Measurements from ENCODE around the gene EIF2S2. TPM values are rescaled to one million over a fixed set of nuclear protein-coding genes. Genes with fewer than 3 reads are reported as not detected.
A peak's percentile ranks its signal among the peaks of the same experiment; 100 is the strongest.

EIF2S2 gene
- total and polyA plus RNA-seq, 8 donors, result 14.3 to 52.3 (median 24.9) TPM

DNA sequence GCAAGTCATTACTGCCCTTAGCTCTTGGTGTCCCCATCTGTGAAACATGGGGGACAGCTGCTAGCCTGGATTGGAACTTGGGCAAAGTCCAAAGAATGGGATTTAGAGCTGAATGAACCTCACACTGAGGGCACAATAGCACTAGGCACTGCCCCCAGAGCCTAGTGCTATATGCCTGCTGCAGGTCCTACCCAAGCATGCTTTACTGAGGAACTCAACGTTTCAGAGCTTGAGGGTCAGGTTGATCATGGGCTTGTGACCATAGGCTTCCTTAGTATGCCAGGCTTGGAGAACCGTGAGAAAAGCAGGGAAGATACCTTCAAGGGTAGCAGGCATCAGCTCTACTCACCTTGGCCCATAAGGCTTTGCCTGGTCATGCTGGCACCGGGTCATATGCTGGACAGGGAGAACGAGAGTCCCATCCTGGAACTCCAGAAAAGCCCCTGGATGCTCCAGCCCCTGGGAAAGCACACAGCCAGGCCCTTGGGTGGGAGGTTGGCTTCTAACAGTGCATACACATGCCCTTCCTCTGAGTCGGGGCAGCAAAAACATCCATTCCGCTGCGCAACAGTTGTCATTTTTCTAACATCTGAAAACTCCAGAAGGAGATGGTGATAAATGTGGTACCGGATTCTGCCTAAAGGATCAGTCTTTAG is 29.7 kb downstream of the EIF2S2 start:
- Histone ChIP-seq H3K4me3 (no peak overlapping the region), H3K36me3 (peaks cover 0 to 9% (median 0%) of the 10 kb centered on the region in 3 donors), H3K4me1 (peaks cover 0 to 8% (median 0%) of the 10 kb centered on the region in 3 donors), H3K9me3 (no peaks in the 10 kb centered on the region), H3K27me3 (no peaks in the 10 kb centered on the region), H3K27ac (no peak overlapping the region)
- TF ChIP-seq, protein P1, sequence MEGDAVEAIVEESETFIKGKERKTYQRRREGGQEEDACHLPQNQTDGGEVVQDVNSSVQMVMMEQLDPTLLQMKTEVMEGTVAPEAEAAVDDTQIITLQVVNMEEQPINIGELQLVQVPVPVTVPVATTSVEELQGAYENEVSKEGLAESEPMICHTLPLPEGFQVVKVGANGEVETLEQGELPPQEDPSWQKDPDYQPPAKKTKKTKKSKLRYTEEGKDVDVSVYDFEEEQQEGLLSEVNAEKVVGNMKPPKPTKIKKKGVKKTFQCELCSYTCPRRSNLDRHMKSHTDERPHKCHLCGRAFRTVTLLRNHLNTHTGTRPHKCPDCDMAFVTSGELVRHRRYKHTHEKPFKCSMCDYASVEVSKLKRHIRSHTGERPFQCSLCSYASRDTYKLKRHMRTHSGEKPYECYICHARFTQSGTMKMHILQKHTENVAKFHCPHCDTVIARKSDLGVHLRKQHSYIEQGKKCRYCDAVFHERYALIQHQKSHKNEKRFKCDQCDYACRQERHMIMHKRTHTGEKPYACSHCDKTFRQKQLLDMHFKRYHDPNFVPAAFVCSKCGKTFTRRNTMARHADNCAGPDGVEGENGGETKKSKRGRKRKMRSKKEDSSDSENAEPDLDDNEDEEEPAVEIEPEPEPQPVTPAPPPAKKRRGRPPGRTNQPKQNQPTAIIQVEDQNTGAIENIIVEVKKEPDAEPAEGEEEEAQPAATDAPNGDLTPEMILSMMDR (IDR thresholded peaks at IDR 0.05), result no peak
- intact Hi-C loops (cut with DNase I), result no loop called here
- DNase-seq (no peak), ATAC-seq (no peak), FAIRE-seq (no peak)
- 88 to 91% methylated on average over 8 of the region's 8 CpGs for WGBS, 2 donors

DNA sequence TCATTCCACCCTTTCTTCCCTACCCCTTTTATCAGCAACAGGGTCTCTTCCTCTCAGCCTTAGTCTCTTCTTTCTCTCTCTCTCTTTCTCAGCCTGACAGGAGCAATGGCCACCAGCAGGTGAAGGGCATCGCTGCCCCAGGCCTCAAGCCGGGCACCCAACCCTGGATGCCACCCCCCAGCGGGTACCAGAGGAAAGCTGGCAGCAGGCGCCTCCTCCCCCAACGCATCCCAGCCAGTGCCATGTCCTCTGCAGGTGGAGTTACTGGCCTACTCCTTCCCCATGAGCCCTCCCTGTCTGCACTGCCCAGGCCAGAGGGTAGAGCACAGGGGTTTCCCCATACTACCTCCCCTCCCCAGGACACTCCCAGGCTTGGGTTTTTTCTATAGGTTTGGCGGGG is 32.2 kb downstream of the EIF2S2 start:
- TF ChIP-seq, protein P1 (IDR thresholded peaks at IDR 0.05), result no peak
- peaks cover 0 to 8% (median 0%) of the 10 kb centered on the region in 3 donors for H3K4me1 ChIP-seq
- no peaks in the 10 kb centered on the region for H3K9me3 ChIP-seq
- H3K27ac ChIP-seq, result no peak overlapping the region
- 96 to 97% methylated on average over 6 of the region's 6 CpGs for WGBS, 2 donors
- FAIRE-seq, result no peak
- H3K4me3 ChIP-seq, result no peak overlapping the region
- no peaks in the 10 kb centered on the region for H3K27me3 ChIP-seq
- H3K36me3 ChIP-seq, result peaks cover 0 to 9% (median 3%) of the 10 kb centered on the region in 3 donors
- no peak for ATAC-seq
- no peak for DNase-seq
- intact Hi-C loops (cut with DNase I), result loop anchor here in 2 of 3 donors (10.0 kb wide), 2 partner anchors 215 to 225 kb away; no protein-coding TSS in a partner anchor

GRCh38 chr20:34078540-34078939 is 33.5 kb downstream of the EIF2S2 start:
- H3K27ac ChIP-seq, result no peak overlapping the region
- no peak for ATAC-seq
- no peak overlapping the region for H3K4me3 ChIP-seq
- H3K36me3 ChIP-seq, result peaks cover 0 to 9% (median 3%) of the 10 kb centered on the region in 3 donors
- TF ChIP-seq, protein P1 (IDR thresholded peaks at IDR 0.05), result no peak
- H3K9me3 ChIP-seq, result no peaks in the 10 kb centered on the region
- no peaks in the 10 kb centered on the region for H3K27me3 ChIP-seq
- intact Hi-C loops (cut with DNase I), result loop anchor here in 2 of 3 donors (10.0 kb wide), 2 partner anchors 214 to 224 kb away; no protein-coding TSS in a partner anchor
- peaks cover 0 to 8% (median 0%) of the 10 kb centered on the region in 3 donors for H3K4me1 ChIP-seq
- WGBS, 2 donors, result 95 to 99% methylated on average over 5 of the region's 5 CpGs
- DNase-seq, result no peak
- FAIRE-seq, result no peak

DNA sequence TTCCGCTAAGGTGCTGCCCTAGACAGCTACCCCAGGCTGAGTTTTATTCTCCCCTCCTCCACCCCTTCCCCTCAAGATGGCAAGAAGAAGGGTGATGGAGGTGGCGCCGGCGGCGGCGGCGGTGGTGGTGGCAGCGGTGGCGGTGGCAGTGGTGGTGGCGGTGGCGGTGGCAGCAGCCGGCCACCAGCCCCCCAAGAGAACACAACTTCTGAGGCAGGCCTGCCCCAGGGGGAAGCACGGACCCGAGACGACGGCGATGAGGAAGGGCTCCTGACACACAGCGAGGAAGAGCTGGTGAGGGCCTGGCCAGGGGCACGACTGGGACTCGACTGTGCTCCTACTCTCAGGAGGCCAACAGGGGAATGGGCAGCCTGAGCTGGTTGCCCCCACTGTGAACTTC is 35.1 kb downstream of the EIF2S2 start:
- DNase-seq, result peak in 1 of 6 donors; percentile 67
- 93 to 95% methylated on average over 20 of the region's 20 CpGs for WGBS, 2 donors
- no peaks in the 10 kb centered on the region for H3K9me3 ChIP-seq
- no peak for FAIRE-seq
- H3K27me3 ChIP-seq, result no peaks in the 10 kb centered on the region
- ATAC-seq, result no peak
- intact Hi-C loops (cut with DNase I), result loop anchor here in 2 of 3 donors (10.0 kb wide), 2 partner anchors 212 to 222 kb away; no protein-coding TSS in a partner anchor
- TF ChIP-seq, protein P1 (IDR thresholded peaks at IDR 0.05), result no peak
- no peaks in the 10 kb centered on the region for H3K4me1 ChIP-seq
- H3K4me3 ChIP-seq, result no peak overlapping the region
- peaks cover 0 to 9% (median 3%) of the 10 kb centered on the region in 3 donors for H3K36me3 ChIP-seq
- H3K27ac ChIP-seq, result no peak overlapping the region

- 90 to 95% methylated on average over 16 of the region's 16 CpGs for whole genome bisulfite sequencing, 2 donors
- ATAC-seq (no peak), FAIRE-seq (no peak), DNase-seq (no peak)
- H3K36me3 ChIP-seq, result peaks cover 0 to 3% (median 0%) of the 10 kb centered on the region in 3 donors
- intact Hi-C loops (cut with DNase I), result loop anchor here in 2 of 3 donors (10.0 kb wide), 2 partner anchors 211 to 221 kb away; no protein-coding TSS in a partner anchor
- H3K27ac ChIP-seq, result no peak overlapping the region
- no peaks in the 10 kb centered on the region for H3K9me3 ChIP-seq
- TF ChIP-seq, protein P1 (IDR thresholded peaks at IDR 0.05), result no peak
- H3K4me3 ChIP-seq, result no peak overlapping the region
- no peaks in the 10 kb centered on the region for H3K27me3 ChIP-seq
- no peaks in the 10 kb centered on the region for H3K4me1 ChIP-seq
Observed at GRCh38 chr20:34075647-34076046, 36.4 kb downstream of the EIF2S2 start.

All from pancreas (tissue), 10 donors.